Neutrophil (primary cell): ENCODE data around the gene ZNF740.
A peak's percentile ranks its signal among the peaks of the same experiment; 100 is the strongest.

Experiments used
- H3K27ac ChIP-seq: fragments of 200-600 bp; sonication (generic); 2 replicates; pipeline ENCODE4 v1.5.1; 2016; ENCODE audit warnings: mild to moderate bottlenecking, moderate library complexity
- H3K27me3 ChIP-seq: fragments of 200-600 bp; sonication (generic); 2 replicates; pipeline ENCODE4 v1.6.0; 2016; ENCODE audit warnings: mild to moderate bottlenecking
- H3K36me3 ChIP-seq: fragments of 200-600 bp; sonication (generic); 2 replicates; pipeline ENCODE4 v1.5.1; 2017
- H3K4me1 ChIP-seq, 2 experiments: fragments of 200-600 bp in 1 of 2; sonication (generic) in 1 of 2; 1 replicate in 1 of 2; 2 replicates in 1 of 2; pipeline versions ENCODE4 v1.5.1 to v1.6.1; 2013 to 2016; ENCODE audit warnings: low read depth in 1 of 2, low read length in 1 of 2, mild to moderate bottlenecking in 1 of 2, moderate library complexity in 1 of 2; ENCODE audit not compliant: control insufficient read depth in 1 of 2, insufficient read depth in 1 of 2
- H3K4me3 ChIP-seq, 2 experiments: fragments of 200-600 bp in 1 of 2; sonication (generic) in 1 of 2; 1 replicate in 1 of 2; 2 replicates in 1 of 2; pipeline ENCODE4 v1.5.1; 2013 to 2016; ENCODE audit warnings: low read depth in 1 of 2, low read length in 1 of 2, mild to moderate bottlenecking in 1 of 2, moderate library complexity in 1 of 2
- H3K9me3 ChIP-seq: fragments of 200-600 bp; sonication (generic); 2 replicates; pipeline ENCODE4 v1.5.1; 2016
- CTCF ChIP-seq: fragments of 200-600 bp; sonication (generic); IDR thresholded peaks from 2 replicates; pipeline ENCODE4 v1.5.1; 2016; ENCODE audit warnings: antibody characterized with exemption

The ZNF740 gene

GRCh38 chr12:53180220-53180930 lies at the start of gene ZNF740, which contains the start of gene CSAD:
Gene ZNF740 (plus strand): TSS chr12:53180722. CDS start chr12:53181984, 1,262 bp downstream.
Gene CSAD (minus strand): TSS chr12:53180925. CDS start chr12:53173470, 7,455 bp downstream.
- peak within 1 kb of the TSS; percentile 88 to 96 for H3K4me3 ChIP-seq
- no peaks in the 10 kb centered on the region for H3K27me3 ChIP-seq
- H3K9me3 ChIP-seq, result no peaks in the 10 kb centered on the region
- peak within 1 kb of the TSS; percentile 94 for H3K27ac ChIP-seq
- peaks cover 33 to 35% of the 10 kb centered on the region in 2 experiments for H3K4me1 ChIP-seq
- peaks cover 17% of the 10 kb centered on the region for H3K36me3 ChIP-seq
- no peak for TF ChIP-seq CTCF

- H3K9me3 ChIP-seq, result peaks cover 1% of the 10 kb centered on the region
Observed at GRCh38 chr12:53131844-53132243, 48.7 kb upstream of the ZNF740 start.

GRCh38 chr12:53133722-53134121 lies 46.8 kb upstream of the ZNF740 start:
- no peaks in the 10 kb centered on the region for H3K36me3 ChIP-seq
- H3K9me3 ChIP-seq, result peaks cover 6% of the 10 kb centered on the region
- no peak overlapping the region for H3K4me3 ChIP-seq
- TF ChIP-seq CTCF, result no peak
- peaks cover 0 to 4% of the 10 kb centered on the region in 2 experiments for H3K4me1 ChIP-seq
- no peaks in the 10 kb centered on the region for H3K27me3 ChIP-seq
- no peak overlapping the region for H3K27ac ChIP-seq

More at GRCh38 chr12:53131844-53132243, 48.7 kb upstream of the ZNF740 start:
- H3K27ac ChIP-seq, result no peak overlapping the region
- no peaks in the 10 kb centered on the region for H3K27me3 ChIP-seq
- H3K4me3 ChIP-seq, result no peak overlapping the region
- peaks cover 0 to 4% of the 10 kb centered on the region in 2 experiments for H3K4me1 ChIP-seq
- no peak for TF ChIP-seq CTCF
- no peaks in the 10 kb centered on the region for H3K36me3 ChIP-seq

- H3K4me3 ChIP-seq, result no peak overlapping the region
- TF ChIP-seq CTCF, result no peak
- H3K36me3 ChIP-seq, result no peaks in the 10 kb centered on the region
- no peaks in the 10 kb centered on the region for H3K4me1 ChIP-seq
- H3K27ac ChIP-seq, result no peak overlapping the region
- H3K27me3 ChIP-seq, result no peaks in the 10 kb centered on the region
- H3K9me3 ChIP-seq, result no peaks in the 10 kb centered on the region
Observed at GRCh38 chr12:53143355-53143754, 37.2 kb upstream of the ZNF740 start.

- Histone ChIP-seq H3K4me3 (no peak overlapping the region), H3K36me3 (no peaks in the 10 kb centered on the region), H3K27me3 (no peaks in the 10 kb centered on the region), H3K9me3 (no peaks in the 10 kb centered on the region), H3K27ac (no peak overlapping the region), H3K4me1 (no peaks in the 10 kb centered on the region)
- TF ChIP-seq CTCF, result no peak
Observed at GRCh38 chr12:53145383-53146260, 34.9 kb upstream of the ZNF740 start.
